VCaP (cell line): Measurements from ENCODE around the gene TMEM255A.

Experiments used
- H3K27ac ChIP-seq: fragments of 450-650 bp; 2 replicates; pipeline ENCODE4 v1.5.1; 2017
- CTCF ChIP-seq: fragments of 450-650 bp; conservative IDR thresholded peaks from 2 replicates; pipeline ENCODE4 v1.5.1; 2017; ENCODE audit warnings: mild to moderate bottlenecking, moderate library complexity

TMEM255A gene

GRCh38 chrX:120281761-120282160 is 29.5 kb downstream of the TMEM255A start:
- no peak overlapping the region for H3K27ac ChIP-seq
- no peak for TF ChIP-seq CTCF

GRCh38 chrX:120281021-120281624 is 30.1 kb downstream of the TMEM255A start:
- H3K27ac ChIP-seq: no peak overlapping the region
- TF ChIP-seq CTCF: no peak

- H3K27ac ChIP-seq: no peak overlapping the region
- TF ChIP-seq CTCF: no peak
Measured at GRCh38 chrX:120274958-120275357, 36.3 kb downstream of the TMEM255A start.

- no peak for TF ChIP-seq CTCF
- no peak overlapping the region for H3K27ac ChIP-seq
Measured at GRCh38 chrX:120274145-120274544, 37.1 kb downstream of the TMEM255A start.

GRCh38 chrX:120271218-120271617 is 40.0 kb downstream of the TMEM255A start:
- TF ChIP-seq CTCF: no peak

GRCh38 chrX:120270567-120270966 is 40.7 kb downstream of the TMEM255A start:
- no peak overlapping the region for H3K27ac ChIP-seq
- no peak for TF ChIP-seq CTCF

More at GRCh38 chrX:120271218-120271617, 40.0 kb downstream of the TMEM255A start:
- H3K27ac ChIP-seq: no peak overlapping the region

- no peak for TF ChIP-seq CTCF
- no peak overlapping the region for H3K27ac ChIP-seq
Measured at GRCh38 chrX:120269373-120270035, 41.8 kb downstream of the TMEM255A start.
